K562 (cell line): ENCODE results near the gene SLC1A5. TPM values are rescaled to one million over a fixed set of nuclear protein-coding genes. Genes with fewer than 3 reads are reported as not detected.
A peak's percentile ranks its signal among the peaks of the same experiment; 100 is the strongest.

Source experiments
- ARID2 ChIP-seq: fragments of 450-650 bp; IDR thresholded peaks from 2 replicates; pipeline ENCODE4 v1.6.1; 2017; ENCODE audit warnings: antibody characterized with exemption, mild to moderate bottlenecking
- CBX5 ChIP-seq: IDR thresholded peaks from 2 replicates; pipeline ENCODE4 v1.6.1; 2014; ENCODE audit warnings: low read depth, borderline replicate concordance
- CSDE1 ChIP-seq, 2 experiments: fragments of 450-650 bp; IDR thresholded peaks; 2 replicates each; pipeline ENCODE4 v1.6.1; 2016; ENCODE audit warnings: mild to moderate bottlenecking in 1 of 2
- GTF2E2 ChIP-seq: fragments of 200-800 bp; sonication (Bioruptor generic); IDR thresholded peaks from 2 replicates; pipeline ENCODE4 v1.6.1; 2016; ENCODE audit warnings: missing genetic modification characterization, missing compliant biosample characterization
- HDAC3 ChIP-seq: fragments of 450-650 bp; IDR thresholded peaks from 2 replicates; pipeline ENCODE4 v1.6.1; 2018; ENCODE audit warnings: borderline replicate concordance, mild to moderate bottlenecking, moderate library complexity; ENCODE audit not compliant: partially characterized antibody
- NFIC ChIP-seq: fragments of 450-650 bp; IDR thresholded peaks from 2 replicates; pipeline ENCODE4 v1.6.1; 2017; ENCODE audit warnings: mild to moderate bottlenecking, inconsistent platforms
- POLR2A ChIP-seq: fragments of 450-650 bp; conservative IDR thresholded peaks from 2 replicates; pipeline ENCODE4 v1.6.1; 2016
- RB1 ChIP-seq: fragments of 450-650 bp; IDR thresholded peaks from 2 replicates; pipeline ENCODE4 v1.6.1; 2017; ENCODE audit warnings: low read depth, mild to moderate bottlenecking
- RCOR1 ChIP-seq, 2 experiments: IDR thresholded peaks; 2 replicates each; pipeline ENCODE4 v1.6.1; 2012; ENCODE audit warnings: low read depth in 2 of 2, low read length in 2 of 2, borderline replicate concordance in 1 of 2, improper control_type of control experiment in 1 of 2
- SLC30A9 ChIP-seq: fragments of 250-450 bp; sonication (Bioruptor Pico); IDR thresholded peaks from 2 replicates; pipeline ENCODE4 v1.8.0; 2022; ENCODE audit warnings: mild to moderate bottlenecking, moderate library complexity
- SRF ChIP-seq, 2 experiments: fragments of 250-450, 450-650 bp in 1 of 2; sonication (Bioruptor Pico) in 1 of 2; sonication (generic) in 1 of 2; formaldehyde crosslinking; IDR thresholded peaks; 2 replicates each; pipeline versions ENCODE4 v1.5.0 to v1.5.1; 2020 to 2022; ENCODE audit warnings: mild to moderate bottlenecking in 1 of 2, missing genetic modification reagents in 1 of 2
- TAF15 ChIP-seq: fragments of 200-400 bp; formaldehyde crosslinking; IDR thresholded peaks from 2 replicates; pipeline ENCODE4 v1.6.1; 2017; ENCODE audit warnings: mild to moderate bottlenecking, low read depth, low read length, moderate library complexity
- ZC3H4 ChIP-seq: sonication (generic); formaldehyde crosslinking; IDR thresholded peaks from 2 replicates; pipeline ENCODE4 v1.9.0; 2021; ENCODE audit warnings: missing genetic modification reagents, borderline replicate concordance
- ZNF324 ChIP-seq: fragments of 250-450 bp; sonication (Bioruptor Pico); IDR thresholded peaks from 2 replicates; pipeline ENCODE4 v1.4.0; 2020; ENCODE audit warnings: mild to moderate bottlenecking
- ZNF766 ChIP-seq: fragments of 200-800 bp; sonication (Bioruptor generic); conservative IDR thresholded peaks from 2 replicates; pipeline ENCODE4 v1.6.1; 2016; ENCODE audit warnings: missing genetic modification characterization, missing compliant biosample characterization
- ZNF77 ChIP-seq: fragments of 250-450 bp; sonication (Bioruptor Pico); IDR thresholded peaks from 2 replicates; pipeline ENCODE4 v1.5.0; 2020
- polyA plus RNA-seq, 8 experiments: library from polyadenylated mRNA; depleted of rRNA in 4 of 8; stranded (reverse) in 5 of 8; unstranded in 3 of 8; fragments of >200 nt; fragmentation: Nextera tagmentation in 2 of 8; fragmentation: Illumina TruSeq in 1 of 8; extraction: Ambion mirVana in 2 of 8; extraction: Trizol in 1 of 8; gene quantifications; 2 replicates each; pipeline versions ENCODE4 v1.2.1 to v1.2.3, GENCODE V29; 2011 to 2014; ENCODE audit warnings: inconsistent platforms in 1 of 8, missing spikeins in 1 of 8
- total RNA-seq, 7 experiments: library from RNA; depleted of rRNA in 6 of 7; stranded (reverse); fragments of >200 nt in 6 of 7; fragmentation: Illumina TruSeq in 2 of 7; extraction: Trizol in 2 of 7; gene quantifications; 2 replicates each; pipeline versions ENCODE4 v1.2.1 to v1.2.3, GENCODE V29; 2011 to 2021; ENCODE audit warnings: low replicate concordance in 1 of 7
- TF ChIP-seq, protein P1 (sequence below): fragments of 250-450 bp; sonication (Bioruptor Pico); IDR thresholded peaks from 2 replicates; pipeline ENCODE4 v1.5.1; 2021; ENCODE audit warnings: mild to moderate bottlenecking
- TF ChIP-seq, protein P2 (sequence below): fragments of 250-450 bp; sonication (Bioruptor Pico); IDR thresholded peaks from 2 replicates; pipeline ENCODE4 v1.6.1; 2021; ENCODE audit warnings: mild to moderate bottlenecking
- TF ChIP-seq, protein P3 (sequence below): IDR thresholded peaks from 3 replicates; pipeline ENCODE4 v1.6.1; 2011; ENCODE audit warnings: borderline replicate concordance, mild to moderate bottlenecking; ENCODE audit not compliant: insufficient read length, insufficient read depth
- TF ChIP-seq, protein P4 (sequence below): sonication (generic); formaldehyde crosslinking; IDR thresholded peaks from 2 replicates; pipeline ENCODE4 v1.8.1; 2022; ENCODE audit warnings: missing genetic modification reagents
- TF ChIP-seq, protein P5 (sequence below): sonication (generic); formaldehyde crosslinking; IDR thresholded peaks from 2 replicates; pipeline ENCODE4 v1.9.0; 2022; ENCODE audit warnings: mild to moderate bottlenecking, missing genetic modification reagents

Gene SLC1A5
- total and polyA plus RNA-seq, 9 of the 15 experiments (the other 6 are each of a cell fraction or from before 2014, with no cell fraction given): 31.2 to 417 (median 134) TPM

DNA sequence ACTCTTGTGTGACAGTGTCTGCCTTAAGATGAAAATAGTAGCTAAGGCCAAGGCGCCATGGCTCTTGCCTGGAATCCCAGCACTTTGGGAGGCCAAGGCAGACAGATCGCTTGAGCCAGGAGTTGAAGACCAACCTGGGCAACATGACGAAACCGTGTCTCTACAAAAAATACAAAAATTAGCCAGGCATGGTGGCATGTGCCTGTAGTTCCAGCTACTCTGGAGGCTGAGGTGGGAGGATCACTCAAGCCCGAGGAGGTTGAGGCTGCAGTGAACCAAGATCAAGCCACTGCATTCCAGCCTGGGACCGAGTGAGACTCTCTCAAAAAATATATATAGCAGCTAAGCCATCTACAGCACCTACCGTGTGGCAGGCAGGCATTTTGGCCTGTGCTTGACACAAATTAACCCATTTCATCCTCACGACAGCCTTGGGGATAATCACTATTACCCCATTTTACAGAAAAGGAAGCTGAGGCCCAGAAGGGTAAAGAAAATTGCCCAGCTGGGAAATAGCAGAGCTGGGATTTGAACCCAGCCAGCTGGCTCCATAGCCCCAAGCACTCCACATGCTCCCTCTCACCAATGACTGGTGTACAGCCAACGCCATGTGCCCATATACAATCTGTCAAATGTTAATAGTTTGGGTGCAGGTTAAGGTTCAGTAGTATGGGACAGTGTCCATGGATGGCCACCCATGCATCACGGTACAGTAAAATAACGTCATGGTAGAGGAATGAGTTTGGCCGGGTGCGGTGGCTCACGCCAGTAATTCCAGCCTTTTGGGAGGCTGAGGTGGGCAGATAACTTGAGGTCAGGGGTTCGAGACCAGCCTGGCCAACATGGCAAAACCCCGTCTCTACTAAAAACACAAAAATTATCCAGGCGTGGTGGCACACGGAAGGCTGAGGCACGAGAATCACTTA is 3.1 kb downstream of the SLC1A5 start (continued):
- no peak for TF ChIP-seq HDAC3
- TF ChIP-seq, protein P1, sequence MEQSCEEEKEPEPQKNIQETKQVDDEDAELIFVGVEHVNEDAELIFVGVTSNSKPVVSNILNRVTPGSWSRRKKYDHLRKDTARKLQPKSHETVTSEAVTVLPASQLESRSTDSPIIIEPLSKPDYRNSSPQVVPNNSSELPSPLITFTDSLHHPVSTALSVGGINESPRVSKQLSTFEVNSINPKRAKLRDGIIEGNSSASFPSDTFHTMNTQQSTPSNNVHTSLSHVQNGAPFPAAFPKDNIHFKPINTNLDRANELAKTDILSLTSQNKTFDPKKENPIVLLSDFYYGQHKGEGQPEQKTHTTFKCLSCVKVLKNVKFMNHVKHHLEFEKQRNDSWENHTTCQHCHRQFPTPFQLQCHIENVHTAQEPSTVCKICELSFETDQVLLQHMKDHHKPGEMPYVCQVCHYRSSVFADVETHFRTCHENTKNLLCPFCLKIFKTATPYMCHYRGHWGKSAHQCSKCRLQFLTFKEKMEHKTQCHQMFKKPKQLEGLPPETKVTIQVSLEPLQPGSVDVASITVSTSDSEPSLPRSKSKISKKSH (CRISPR knock-in tag): no peak
- no peak for TF ChIP-seq CSDE1 (IDR thresholded peaks at IDR 0.05)
- TF ChIP-seq RCOR1 (IDR thresholded peaks at IDR 0.05; ENCODE audit: borderline replicate concordance in 1 of 2, low read depth in 2 of 2, low read length in 2 of 2): no peak
- TF ChIP-seq, protein P2, sequence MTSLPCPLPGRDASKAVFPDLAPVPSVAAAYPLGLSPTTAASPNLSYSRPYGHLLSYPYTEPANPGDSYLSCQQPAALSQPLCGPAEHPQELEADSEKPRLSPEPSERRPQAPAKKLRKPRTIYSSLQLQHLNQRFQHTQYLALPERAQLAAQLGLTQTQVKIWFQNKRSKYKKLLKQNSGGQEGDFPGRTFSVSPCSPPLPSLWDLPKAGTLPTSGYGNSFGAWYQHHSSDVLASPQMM (CRISPR knock-in tag): no peak
- no peak; the same call in 1 of the 2 replicates for TF ChIP-seq NFIC
- TF ChIP-seq POLR2A: 0 out of 2 replicates have a peak, but pooled peaks have one; percentile 21
- no peak for TF ChIP-seq RB1
- no peak for TF ChIP-seq ZC3H4 (CRISPR knock-in tag)
- no peak for TF ChIP-seq ZNF324
- TF ChIP-seq SLC30A9: no peak
- TF ChIP-seq ZNF77 (CRISPR knock-in tag): no peak
- TF ChIP-seq SRF (CRISPR knock-in tag; IDR thresholded peaks at IDR 0.05): no peak
- TF ChIP-seq, protein P3, sequence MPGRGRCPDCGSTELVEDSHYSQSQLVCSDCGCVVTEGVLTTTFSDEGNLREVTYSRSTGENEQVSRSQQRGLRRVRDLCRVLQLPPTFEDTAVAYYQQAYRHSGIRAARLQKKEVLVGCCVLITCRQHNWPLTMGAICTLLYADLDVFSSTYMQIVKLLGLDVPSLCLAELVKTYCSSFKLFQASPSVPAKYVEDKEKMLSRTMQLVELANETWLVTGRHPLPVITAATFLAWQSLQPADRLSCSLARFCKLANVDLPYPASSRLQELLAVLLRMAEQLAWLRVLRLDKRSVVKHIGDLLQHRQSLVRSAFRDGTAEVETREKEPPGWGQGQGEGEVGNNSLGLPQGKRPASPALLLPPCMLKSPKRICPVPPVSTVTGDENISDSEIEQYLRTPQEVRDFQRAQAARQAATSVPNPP: no peak
- TF ChIP-seq ZNF766 (CRISPR knock-in tag): no peak
- TF ChIP-seq ARID2: no peak
- TF ChIP-seq TAF15: no peak
- no peak for TF ChIP-seq CBX5
- TF ChIP-seq, protein P4, sequence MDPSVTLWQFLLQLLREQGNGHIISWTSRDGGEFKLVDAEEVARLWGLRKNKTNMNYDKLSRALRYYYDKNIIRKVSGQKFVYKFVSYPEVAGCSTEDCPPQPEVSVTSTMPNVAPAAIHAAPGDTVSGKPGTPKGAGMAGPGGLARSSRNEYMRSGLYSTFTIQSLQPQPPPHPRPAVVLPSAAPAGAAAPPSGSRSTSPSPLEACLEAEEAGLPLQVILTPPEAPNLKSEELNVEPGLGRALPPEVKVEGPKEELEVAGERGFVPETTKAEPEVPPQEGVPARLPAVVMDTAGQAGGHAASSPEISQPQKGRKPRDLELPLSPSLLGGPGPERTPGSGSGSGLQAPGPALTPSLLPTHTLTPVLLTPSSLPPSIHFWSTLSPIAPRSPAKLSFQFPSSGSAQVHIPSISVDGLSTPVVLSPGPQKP (CRISPR knock-in tag): no peak
- 0 out of 2 replicates have a peak, but pooled peaks have one; percentile 29 for TF ChIP-seq GTF2E2 (tag)
- TF ChIP-seq, protein P5, sequence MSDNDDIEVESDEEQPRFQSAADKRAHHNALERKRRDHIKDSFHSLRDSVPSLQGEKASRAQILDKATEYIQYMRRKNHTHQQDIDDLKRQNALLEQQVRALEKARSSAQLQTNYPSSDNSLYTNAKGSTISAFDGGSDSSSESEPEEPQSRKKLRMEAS (CRISPR knock-in tag): no peak
